Endodermal cell (in vitro differentiated cells): ENCODE results near the gene RHOT2. TPM values are rescaled to one million over a fixed set of nuclear protein-coding genes. Genes with fewer than 3 reads are reported as not detected.

Experiments
- DNase-seq: peaks from one replicate; pipeline ENCODE4 v3.0.0-alpha.2; 2017
- H3K27ac ChIP-seq: 2 replicates; pipeline ENCODE4 v1.5.1; 2013; ENCODE audit warnings: mild to moderate bottlenecking, low read depth, low read length, moderate library complexity
- H3K27me3 ChIP-seq: 2 replicates; pipeline ENCODE4 v1.6.1; 2013; ENCODE audit warnings: mild to moderate bottlenecking, low read length, moderate library complexity; ENCODE audit not compliant: insufficient read depth, control insufficient read depth, poor library complexity, severe bottlenecking
- H3K36me3 ChIP-seq: 2 replicates; pipeline ENCODE4 v1.7.0; 2013; ENCODE audit warnings: mild to moderate bottlenecking, low read length, moderate library complexity; ENCODE audit not compliant: control insufficient read depth, insufficient read depth
- H3K4me1 ChIP-seq: one replicate; pipeline ENCODE4 v1.7.0; 2013; ENCODE audit warnings: low read length; ENCODE audit not compliant: control insufficient read depth, insufficient read depth
- H3K4me3 ChIP-seq: 2 replicates; pipeline ENCODE4 v1.5.1; 2013; ENCODE audit warnings: mild to moderate bottlenecking, low read length, moderate library complexity
- H3K9ac ChIP-seq: 2 replicates; pipeline ENCODE4 v1.6.1; 2013; ENCODE audit warnings: mild to moderate bottlenecking, low read length, moderate library complexity; ENCODE audit not compliant: poor library complexity, severe bottlenecking; ENCODE audit errors: extremely low read depth
- H3K9me3 ChIP-seq: 2 replicates; pipeline ENCODE4 v1.6.1; 2013; ENCODE audit warnings: mild to moderate bottlenecking, low read length, moderate library complexity; ENCODE audit not compliant: control insufficient read depth
- H3K27ac Mint-ChIP-seq: 2 replicates; pipeline ENCODE4 v1.8.0; 2020; ENCODE audit warnings: mixed read lengths
- H3K27me3 Mint-ChIP-seq: 2 replicates; pipeline ENCODE4 v1.8.0; 2021; ENCODE audit warnings: mild to moderate bottlenecking, mixed read lengths; ENCODE audit not compliant: insufficient read depth
- H3K36me3 Mint-ChIP-seq: 2 replicates; pipeline ENCODE4 v1.8.0; 2020; ENCODE audit warnings: low read depth, mixed read lengths
- H3K4me1 Mint-ChIP-seq: 2 replicates; pipeline ENCODE4 v1.8.0; 2020; ENCODE audit warnings: mixed read lengths
- H3K4me3 Mint-ChIP-seq: 2 replicates; pipeline ENCODE4 v1.8.0; 2020; ENCODE audit warnings: mild to moderate bottlenecking, moderate library complexity, mixed read lengths
- H3K9me3 Mint-ChIP-seq: 2 replicates; pipeline ENCODE4 v1.8.0; 2020; ENCODE audit warnings: mild to moderate bottlenecking, mixed read lengths
- CTCF ChIP-seq: fragments of 200-600 bp; sonication (generic); conservative IDR thresholded peaks from 2 replicates; pipeline ENCODE4 v1.5.0; 2021; ENCODE audit warnings: antibody characterized with exemption, mild to moderate bottlenecking
- WGBS, 2 experiments: methylation state at CpG; one replicate each; pipeline versions ENCODE4 v1.1.5 to v1.1.7; 2013; ENCODE audit warnings: missing lambda C conversion rate in 2 of 2, mixed read lengths in 1 of 2; ENCODE audit not compliant: insufficient coverage in 1 of 2, insufficient read length in 1 of 2; 5-methylcytosine and 5-hydroxymethylcytosine counted together
- total RNA-seq, 2 donors: library from RNA; stranded (reverse); fragmentation: NEBNext Ultra II Directional in 1 of 2; extraction: Animal tissue kit (Norgen Biotek cat#: 25700) in 1 of 2; gene quantifications; 2 replicates in 1 of 2; 3 replicates in 1 of 2; pipeline ENCODE4 v1.2.1, GENCODE V29; 2021

RHOT2 gene
- total RNA-seq, 2 donors from 2014 or later = 180 to 193 TPM

- Mint-ChIP-seq H3K4me3 (peak within 1 kb of the TSS; percentile 68), H3K4me1 (no peaks in the 10 kb centered on the region), H3K27me3 (no peaks in the 10 kb centered on the region), H3K36me3 (no peaks in the 10 kb centered on the region), H3K9me3 (no peaks in the 10 kb centered on the region), H3K27ac (peak within 1 kb of the TSS; percentile 85)
- DNase-seq = peak; percentile 96
- Histone ChIP-seq H3K9me3 (no peaks in the 10 kb centered on the region), H3K27ac (peak within 1 kb of the TSS; percentile 66), H3K9ac (peak within 1 kb of the TSS; percentile 74), H3K36me3 (no peaks in the 10 kb centered on the region), H3K27me3 (no peaks in the 10 kb centered on the region), H3K4me1 (no peaks in the 10 kb centered on the region), H3K4me3 (peak within 1 kb of the TSS; percentile 87)
- no peak for TF ChIP-seq CTCF
- 3 to 4% methylated on average over 36 to 91 of the region's 91 CpGs for WGBS, 2 experiments
Observed at GRCh38 chr16:648781-649589, 18.9 kb upstream of the RHOT2 start, which contains the start of gene WDR90. WDR90 (plus strand) TSS chr16:649365; CDS start chr16:649417, 52 bp downstream.

- Mint-ChIP-seq H3K4me1 (no peaks in the 10 kb centered on the region), H3K4me3 (peak overlapping the region; percentile 68), H3K27me3 (no peaks in the 10 kb centered on the region), H3K36me3 (no peaks in the 10 kb centered on the region), H3K9me3 (no peaks in the 10 kb centered on the region), H3K27ac (no peak overlapping the region)
- no peak for TF ChIP-seq CTCF
- peak overlapping the region; percentile 74 for H3K9ac ChIP-seq
- H3K9me3 ChIP-seq = no peaks in the 10 kb centered on the region
- H3K36me3 ChIP-seq = no peaks in the 10 kb centered on the region
- H3K27ac ChIP-seq = no peak overlapping the region
- H3K27me3 ChIP-seq = no peaks in the 10 kb centered on the region
- H3K4me1 ChIP-seq = no peaks in the 10 kb centered on the region
- DNase-seq = no peak
- peak overlapping the region; percentile 87 for H3K4me3 ChIP-seq
- 12 to 29% methylated on average over 17 to 44 of the region's 44 CpGs for WGBS, 2 experiments
Observed at GRCh38 chr16:649631-650030, 18.3 kb upstream of the RHOT2 start.

GRCh38 chr16:651844-652243 is 16.1 kb upstream of the RHOT2 start:
- TF ChIP-seq CTCF = no peak
- 94 to 99% methylated on average over 15 to 22 of the region's 22 CpGs for WGBS, 2 experiments
- H3K4me1 Mint-ChIP-seq = no peaks in the 10 kb centered on the region
- Histone ChIP-seq H3K27me3 (no peaks in the 10 kb centered on the region), H3K4me3 (no peak overlapping the region), H3K4me1 (no peaks in the 10 kb centered on the region), H3K9me3 (no peaks in the 10 kb centered on the region), H3K9ac (no peak overlapping the region), H3K36me3 (no peaks in the 10 kb centered on the region), H3K27ac (no peak overlapping the region)
- H3K27me3 Mint-ChIP-seq = no peaks in the 10 kb centered on the region
- no peak for DNase-seq
- no peak overlapping the region for H3K27ac Mint-ChIP-seq
- no peaks in the 10 kb centered on the region for H3K9me3 Mint-ChIP-seq
- no peak overlapping the region for H3K4me3 Mint-ChIP-seq
- no peaks in the 10 kb centered on the region for H3K36me3 Mint-ChIP-seq
